Astrocyte of the hippocampus (primary cell): ENCODE measurements around the gene AATF.
A peak's percentile ranks its signal among the peaks of the same experiment; 100 is the strongest.

Experiments used
- DNase-seq: peaks from one replicate; pipeline ENCODE4 v3.0.0; 2011; ENCODE audit warnings: low read depth, low spot score

Gene AATF

GRCh38 chr17:36948717-36949460 is at the start of gene AATF:
Gene AATF, plus strand, starts transcription at chr17:36948954. Its CDS starts 172 bp downstream, at chr17:36949126.
- peak; percentile 98 for DNase-seq

- DNase-seq = peak; percentile 27
These were observed 49.2 kb upstream of the AATF start for GRCh38 chr17:36899250-36900159.

GRCh38 chr17:36900160-36900512 is 48.6 kb upstream of the AATF start:
- DNase-seq = no peak

- DNase-seq = peak; percentile 93
These were observed 47.2 kb upstream of the AATF start for GRCh38 chr17:36901506-36901905.

GRCh38 chr17:36907407-36907806 is 41.3 kb upstream of the AATF start:
- no peak for DNase-seq

GRCh38 chr17:36910513-36910912 is 38.2 kb upstream of the AATF start:
- no peak for DNase-seq

GRCh38 chr17:36911001-36911400 is 37.8 kb upstream of the AATF start:
- DNase-seq = no peak

- DNase-seq = no peak
These were observed 35.6 kb upstream of the AATF start for GRCh38 chr17:36913132-36913531.

GRCh38 chr17:36918211-36918691 is 30.5 kb upstream of the AATF start:
- peak; percentile 51 for DNase-seq

- DNase-seq = no peak
These were observed 29.3 kb upstream of the AATF start for GRCh38 chr17:36919407-36919968.

GRCh38 chr17:36920032-36921005 is 28.4 kb upstream of the AATF start:
- peak; percentile 77 for DNase-seq

- peak; percentile 76 for DNase-seq
These were observed 27.5 kb upstream of the AATF start for GRCh38 chr17:36921095-36921851.

GRCh38 chr17:36922175-36922574 is 26.6 kb upstream of the AATF start:
- no peak for DNase-seq

GRCh38 chr17:36923814-36924221 is 24.9 kb upstream of the AATF start:
- DNase-seq = no peak

- DNase-seq = no peak
These were observed 22.5 kb upstream of the AATF start for GRCh38 chr17:36926226-36926625.

- no peak for DNase-seq
These were observed 22.1 kb upstream of the AATF start for GRCh38 chr17:36926701-36927100.

GRCh38 chr17:36928471-36929345 is 20.0 kb upstream of the AATF start:
- DNase-seq = no peak

GRCh38 chr17:36929851-36930582 is 18.7 kb upstream of the AATF start:
- DNase-seq = no peak

- no peak for DNase-seq
These were observed 18.2 kb upstream of the AATF start for GRCh38 chr17:36930583-36930900.
